ENCODE measurements around the gene STAT6.

Gene STAT6

GRCh38 chr12:57126561-57126960, 15.4 kb upstream of the STAT6 start:
- Histone ChIP-seq H3K18ac (ENCODE audit: low read depth in 1 of 2, low read length in 2 of 2) (no peak overlapping the region), H4K8ac (ENCODE audit: low read length) (no peak overlapping the region), H3K9ac (ENCODE audit: low read length) (peak overlapping the region; percentile 92), H2AFZ (ENCODE audit: low read depth, low read length) (no peak overlapping the region), H2AK5ac (ENCODE audit: low read length, severe bottlenecking) (no peak overlapping the region), H3K4me3 (ENCODE audit: insufficient read depth in 1 of 2, low read depth in 1 of 2, low read length in 2 of 2) (peak overlapping the region in 1 of 2 experiments; percentile 83), H3K14ac (ENCODE audit: low read length in 2 of 2) (no peak overlapping the region), H3K27me3 (ENCODE audit: control insufficient read depth in 1 of 2, insufficient read depth in 1 of 2, low read length in 2 of 2) (no peaks in the 10 kb centered on the region), H3K4me2 (ENCODE audit: low read length, poor library complexity, severe bottlenecking) (no peak overlapping the region), H2BK15ac (ENCODE audit: low read depth, poor library complexity, severe bottlenecking) (no peak overlapping the region), H2BK12ac (ENCODE audit: low read length in 2 of 2) (no peak overlapping the region), H2BK120ac (ENCODE audit: low read depth, low read length) (no peak overlapping the region), H3K23ac (ENCODE audit: low read length in 2 of 2) (no peak overlapping the region), H3K79me1 (replicated peaks; ENCODE audit: low read length, poor library complexity, severe bottlenecking) (peaks cover 1% of the 10 kb centered on the region), H3K4ac (ENCODE audit: low read depth in 1 of 2, low read length in 2 of 2) (no peak overlapping the region), H3K9me3 (ENCODE audit: control insufficient read depth, low read length) (no peaks in the 10 kb centered on the region), H4K91ac (ENCODE audit: low read length) (no peak overlapping the region), H3K4me1 (ENCODE audit: control insufficient read depth, insufficient read depth, low read depth, low read length) (peaks cover 14% of the 10 kb centered on the region), H2BK5ac (ENCODE audit: low read depth, low read length, poor library complexity, severe bottlenecking) (no peak overlapping the region), H3K27ac (ENCODE audit: low read length, poor library complexity, severe bottlenecking) (no peak overlapping the region), H3K36me3 (ENCODE audit: control insufficient read depth in 1 of 2, insufficient read depth in 2 of 2, low read depth in 1 of 2, low read length in 2 of 2) (peaks cover 0 to 9% of the 10 kb centered on the region in 2 experiments)
- 68% methylated on average over 7 of the region's 7 CpGs for WGBS
- DNase-seq, result no peak

DNA sequence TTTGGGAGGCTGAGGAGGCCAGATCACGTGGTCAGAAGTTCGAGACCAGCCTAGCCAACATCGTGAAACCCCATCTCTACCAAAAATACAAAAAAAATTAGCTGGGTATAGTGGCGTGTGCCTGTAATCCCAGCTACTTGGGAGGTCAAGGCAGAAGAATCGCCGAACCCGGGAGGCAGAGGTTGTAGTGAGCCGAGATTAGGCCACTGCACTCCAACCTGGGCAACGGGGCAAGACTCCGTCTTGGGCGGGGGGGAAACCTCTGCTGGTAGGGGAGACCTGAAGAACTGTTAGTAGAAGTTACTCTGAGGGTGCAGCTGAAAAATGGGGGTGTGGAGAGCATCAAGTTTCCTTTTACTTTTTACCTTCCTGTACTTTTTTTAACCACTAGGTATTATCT, 14.9 kb upstream of the STAT6 start:
- Histone ChIP-seq H3K36me3 (ENCODE audit: control insufficient read depth in 1 of 2, insufficient read depth in 2 of 2, low read depth in 1 of 2, low read length in 2 of 2) (peaks cover 0 to 4% of the 10 kb centered on the region in 2 experiments), H3K79me1 (replicated peaks; ENCODE audit: low read length, poor library complexity, severe bottlenecking) (peaks cover 1% of the 10 kb centered on the region), H3K18ac (ENCODE audit: low read depth in 1 of 2, low read length in 2 of 2) (no peak overlapping the region), H3K23ac (ENCODE audit: low read length in 2 of 2) (no peak overlapping the region), H2AFZ (ENCODE audit: low read depth, low read length) (no peak overlapping the region), H3K4ac (ENCODE audit: low read depth in 1 of 2, low read length in 2 of 2) (no peak overlapping the region), H3K9me3 (ENCODE audit: control insufficient read depth, low read length) (no peaks in the 10 kb centered on the region), H2BK15ac (ENCODE audit: low read depth, poor library complexity, severe bottlenecking) (no peak overlapping the region), H3K4me2 (ENCODE audit: low read length, poor library complexity, severe bottlenecking) (no peak overlapping the region), H3K14ac (ENCODE audit: low read length in 2 of 2) (no peak overlapping the region), H3K27ac (ENCODE audit: low read length, poor library complexity, severe bottlenecking) (no peak overlapping the region), H2BK5ac (ENCODE audit: low read depth, low read length, poor library complexity, severe bottlenecking) (no peak overlapping the region), H2BK12ac (ENCODE audit: low read length in 2 of 2) (no peak overlapping the region), H3K9ac (ENCODE audit: low read length) (peak overlapping the region; percentile 92), H4K8ac (ENCODE audit: low read length) (no peak overlapping the region), H2AK5ac (ENCODE audit: low read length, severe bottlenecking) (no peak overlapping the region), H4K91ac (ENCODE audit: low read length) (no peak overlapping the region), H3K4me1 (ENCODE audit: control insufficient read depth, insufficient read depth, low read depth, low read length) (peaks cover 10% of the 10 kb centered on the region), H3K4me3 (ENCODE audit: insufficient read depth in 1 of 2, low read depth in 1 of 2, low read length in 2 of 2) (no peak overlapping the region), H3K27me3 (ENCODE audit: control insufficient read depth in 1 of 2, insufficient read depth in 1 of 2, low read length in 2 of 2) (no peaks in the 10 kb centered on the region), H2BK120ac (ENCODE audit: low read depth, low read length) (no peak overlapping the region)
- no peak for DNase-seq
- 88% methylated on average over 8 of the region's 11 CpGs for WGBS

DNA sequence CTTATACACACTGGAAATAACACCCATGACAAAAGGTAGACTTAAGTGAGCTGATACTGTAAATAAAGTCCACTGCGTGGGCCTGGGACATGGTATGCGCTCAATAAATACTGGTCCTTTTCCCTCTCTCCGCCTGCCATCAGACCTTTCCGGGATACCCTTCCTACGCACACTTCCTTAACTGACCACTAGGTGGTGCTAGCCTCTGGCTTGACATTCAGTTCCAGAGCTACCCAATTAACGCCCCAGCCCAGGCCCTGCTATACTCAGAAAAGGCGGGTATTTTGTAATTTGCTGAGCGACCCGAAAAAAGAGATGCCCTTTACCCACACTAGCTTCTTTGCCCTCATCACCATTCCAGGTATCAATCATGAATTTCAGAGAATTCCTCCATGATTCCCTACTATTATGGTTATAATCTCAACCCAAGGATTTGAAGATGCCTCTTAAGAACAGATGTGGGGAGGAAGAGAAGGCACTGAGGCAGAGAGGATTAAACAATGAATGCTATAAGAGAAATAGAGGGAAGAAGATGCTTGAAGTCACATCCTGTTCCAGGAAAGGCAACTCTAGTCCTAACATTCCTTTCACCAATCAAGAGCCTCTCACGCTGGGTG, 13.2 kb upstream of the STAT6 start:
- peaks cover 4% of the 10 kb centered on the region for H3K4me1 ChIP-seq (ENCODE audit: control insufficient read depth, insufficient read depth, low read depth, low read length)
- H3K27me3 ChIP-seq (ENCODE audit: control insufficient read depth in 1 of 2, insufficient read depth in 1 of 2, low read length in 2 of 2), result no peaks in the 10 kb centered on the region
- 18% methylated on average over 10 of the region's 10 CpGs for WGBS
- no peak overlapping the region for H3K4me2 ChIP-seq (ENCODE audit: low read length, poor library complexity, severe bottlenecking)
- H3K9ac ChIP-seq (ENCODE audit: low read length), result no peak overlapping the region
- H3K9me3 ChIP-seq (ENCODE audit: control insufficient read depth, low read length), result no peaks in the 10 kb centered on the region
- no peak overlapping the region for H4K91ac ChIP-seq (ENCODE audit: low read length)
- H3K14ac ChIP-seq (ENCODE audit: low read length in 2 of 2), result no peak overlapping the region
- peak; percentile 77 for DNase-seq
- H2BK5ac ChIP-seq (ENCODE audit: low read depth, low read length, poor library complexity, severe bottlenecking), result no peak overlapping the region
- no peak overlapping the region for H3K4ac ChIP-seq (ENCODE audit: low read depth in 1 of 2, low read length in 2 of 2)
- no peak overlapping the region for H2AFZ ChIP-seq (ENCODE audit: low read depth, low read length)
- no peak overlapping the region for H4K8ac ChIP-seq (ENCODE audit: low read length)
- no peak overlapping the region for H3K23ac ChIP-seq (ENCODE audit: low read length in 2 of 2)
- no peak overlapping the region for H3K4me3 ChIP-seq (ENCODE audit: insufficient read depth in 1 of 2, low read depth in 1 of 2, low read length in 2 of 2)
- H3K18ac ChIP-seq (ENCODE audit: low read depth in 1 of 2, low read length in 2 of 2), result no peak overlapping the region
- no peak overlapping the region for H2BK120ac ChIP-seq (ENCODE audit: low read depth, low read length)
- no peak overlapping the region for H2BK12ac ChIP-seq (ENCODE audit: low read length in 2 of 2)
- H3K27ac ChIP-seq (ENCODE audit: low read length, poor library complexity, severe bottlenecking), result no peak overlapping the region
- H2BK15ac ChIP-seq (ENCODE audit: low read depth, poor library complexity, severe bottlenecking), result no peak overlapping the region
- peaks cover 1% of the 10 kb centered on the region for H3K79me1 ChIP-seq (replicated peaks; ENCODE audit: low read length, poor library complexity, severe bottlenecking)
- H3K36me3 ChIP-seq (ENCODE audit: control insufficient read depth in 1 of 2, insufficient read depth in 2 of 2, low read depth in 1 of 2, low read length in 2 of 2), result no peaks in the 10 kb centered on the region
- H2AK5ac ChIP-seq (ENCODE audit: low read length, severe bottlenecking), result no peak overlapping the region

- no peak overlapping the region for H3K4ac ChIP-seq (ENCODE audit: low read depth in 1 of 2, low read length in 2 of 2)
- WGBS, result 33% methylated on average over 1 of the region's 2 CpGs
- H3K4me3 ChIP-seq (ENCODE audit: insufficient read depth in 1 of 2, low read depth in 1 of 2, low read length in 2 of 2), result no peak overlapping the region
- no peak overlapping the region for H3K4me2 ChIP-seq (ENCODE audit: low read length, poor library complexity, severe bottlenecking)
- H3K9me3 ChIP-seq (ENCODE audit: control insufficient read depth, low read length), result no peaks in the 10 kb centered on the region
- no peak overlapping the region for H3K23ac ChIP-seq (ENCODE audit: low read length in 2 of 2)
- peaks cover 4% of the 10 kb centered on the region for H3K4me1 ChIP-seq (ENCODE audit: control insufficient read depth, insufficient read depth, low read depth, low read length)
- no peak overlapping the region for H2BK12ac ChIP-seq (ENCODE audit: low read length in 2 of 2)
- H3K27me3 ChIP-seq (ENCODE audit: control insufficient read depth in 1 of 2, insufficient read depth in 1 of 2, low read length in 2 of 2), result no peaks in the 10 kb centered on the region
- H3K18ac ChIP-seq (ENCODE audit: low read depth in 1 of 2, low read length in 2 of 2), result no peak overlapping the region
- no peak overlapping the region for H3K9ac ChIP-seq (ENCODE audit: low read length)
- DNase-seq, result no peak
- no peak overlapping the region for H3K27ac ChIP-seq (ENCODE audit: low read length, poor library complexity, severe bottlenecking)
- H3K79me1 ChIP-seq (replicated peaks; ENCODE audit: low read length, poor library complexity, severe bottlenecking), result peaks cover 1% of the 10 kb centered on the region
- no peak overlapping the region for H3K14ac ChIP-seq (ENCODE audit: low read length in 2 of 2)
- no peak overlapping the region for H2BK15ac ChIP-seq (ENCODE audit: low read depth, poor library complexity, severe bottlenecking)
- no peak overlapping the region for H4K91ac ChIP-seq (ENCODE audit: low read length)
- no peak overlapping the region for H2AFZ ChIP-seq (ENCODE audit: low read depth, low read length)
- H2BK5ac ChIP-seq (ENCODE audit: low read depth, low read length, poor library complexity, severe bottlenecking), result no peak overlapping the region
- H2BK120ac ChIP-seq (ENCODE audit: low read depth, low read length), result no peak overlapping the region
- H4K8ac ChIP-seq (ENCODE audit: low read length), result no peak overlapping the region
- H3K36me3 ChIP-seq (ENCODE audit: control insufficient read depth in 1 of 2, insufficient read depth in 2 of 2, low read depth in 1 of 2, low read length in 2 of 2), result no peaks in the 10 kb centered on the region
- H2AK5ac ChIP-seq (ENCODE audit: low read length, severe bottlenecking), result no peak overlapping the region
Measured at GRCh38 chr12:57123813-57124212, 12.7 kb upstream of the STAT6 start.

All from mesenchymal stem cell (in vitro differentiated cells and primary cell).